Endodermal cell (in vitro differentiated cells): ENCODE measurements around the gene RAB44. TPM values are rescaled to one million over a fixed set of nuclear protein-coding genes. Genes with fewer than 3 reads are reported as not detected.

Experiments
- DNase-seq: peaks from one replicate; pipeline ENCODE4 v3.0.0-alpha.2; 2017
- H3K27ac ChIP-seq: 2 replicates; pipeline ENCODE4 v1.5.1; 2013; ENCODE audit warnings: mild to moderate bottlenecking, low read depth, low read length, moderate library complexity
- H3K27me3 ChIP-seq: 2 replicates; pipeline ENCODE4 v1.6.1; 2013; ENCODE audit warnings: mild to moderate bottlenecking, low read length, moderate library complexity; ENCODE audit not compliant: insufficient read depth, control insufficient read depth, poor library complexity, severe bottlenecking
- H3K36me3 ChIP-seq: 2 replicates; pipeline ENCODE4 v1.7.0; 2013; ENCODE audit warnings: mild to moderate bottlenecking, low read length, moderate library complexity; ENCODE audit not compliant: control insufficient read depth, insufficient read depth
- H3K4me1 ChIP-seq: one replicate; pipeline ENCODE4 v1.7.0; 2013; ENCODE audit warnings: low read length; ENCODE audit not compliant: control insufficient read depth, insufficient read depth
- H3K4me3 ChIP-seq: 2 replicates; pipeline ENCODE4 v1.5.1; 2013; ENCODE audit warnings: mild to moderate bottlenecking, low read length, moderate library complexity
- H3K9ac ChIP-seq: 2 replicates; pipeline ENCODE4 v1.6.1; 2013; ENCODE audit warnings: mild to moderate bottlenecking, low read length, moderate library complexity; ENCODE audit not compliant: poor library complexity, severe bottlenecking; ENCODE audit errors: extremely low read depth
- H3K9me3 ChIP-seq: 2 replicates; pipeline ENCODE4 v1.6.1; 2013; ENCODE audit warnings: mild to moderate bottlenecking, low read length, moderate library complexity; ENCODE audit not compliant: control insufficient read depth
- H3K27ac Mint-ChIP-seq: 2 replicates; pipeline ENCODE4 v1.8.0; 2020; ENCODE audit warnings: mixed read lengths
- H3K27me3 Mint-ChIP-seq: 2 replicates; pipeline ENCODE4 v1.8.0; 2021; ENCODE audit warnings: mild to moderate bottlenecking, mixed read lengths; ENCODE audit not compliant: insufficient read depth
- H3K36me3 Mint-ChIP-seq: 2 replicates; pipeline ENCODE4 v1.8.0; 2020; ENCODE audit warnings: low read depth, mixed read lengths
- H3K4me1 Mint-ChIP-seq: 2 replicates; pipeline ENCODE4 v1.8.0; 2020; ENCODE audit warnings: mixed read lengths
- H3K4me3 Mint-ChIP-seq: 2 replicates; pipeline ENCODE4 v1.8.0; 2020; ENCODE audit warnings: mild to moderate bottlenecking, moderate library complexity, mixed read lengths
- H3K9me3 Mint-ChIP-seq: 2 replicates; pipeline ENCODE4 v1.8.0; 2020; ENCODE audit warnings: mild to moderate bottlenecking, mixed read lengths
- WGBS, 2 experiments: methylation state at CpG; one replicate each; pipeline versions ENCODE4 v1.1.5 to v1.1.7; 2013; ENCODE audit warnings: missing lambda C conversion rate in 2 of 2, mixed read lengths in 1 of 2; ENCODE audit not compliant: insufficient coverage in 1 of 2, insufficient read length in 1 of 2; 5-methylcytosine and 5-hydroxymethylcytosine counted together
- total RNA-seq, 2 donors: library from RNA; stranded (reverse); fragmentation: NEBNext Ultra II Directional in 1 of 2; extraction: Animal tissue kit (Norgen Biotek cat#: 25700) in 1 of 2; gene quantifications; 2 replicates in 1 of 2; 3 replicates in 1 of 2; pipeline ENCODE4 v1.2.1, GENCODE V29; 2021
- TF ChIP-seq, protein P1 (sequence below): fragments of 200-600 bp; sonication (generic); conservative IDR thresholded peaks from 2 replicates; pipeline ENCODE4 v1.5.0; 2021; ENCODE audit warnings: antibody characterized with exemption, mild to moderate bottlenecking

The RAB44 gene
- total RNA-seq, 2 donors from 2014 or later, result not detected

DNA sequence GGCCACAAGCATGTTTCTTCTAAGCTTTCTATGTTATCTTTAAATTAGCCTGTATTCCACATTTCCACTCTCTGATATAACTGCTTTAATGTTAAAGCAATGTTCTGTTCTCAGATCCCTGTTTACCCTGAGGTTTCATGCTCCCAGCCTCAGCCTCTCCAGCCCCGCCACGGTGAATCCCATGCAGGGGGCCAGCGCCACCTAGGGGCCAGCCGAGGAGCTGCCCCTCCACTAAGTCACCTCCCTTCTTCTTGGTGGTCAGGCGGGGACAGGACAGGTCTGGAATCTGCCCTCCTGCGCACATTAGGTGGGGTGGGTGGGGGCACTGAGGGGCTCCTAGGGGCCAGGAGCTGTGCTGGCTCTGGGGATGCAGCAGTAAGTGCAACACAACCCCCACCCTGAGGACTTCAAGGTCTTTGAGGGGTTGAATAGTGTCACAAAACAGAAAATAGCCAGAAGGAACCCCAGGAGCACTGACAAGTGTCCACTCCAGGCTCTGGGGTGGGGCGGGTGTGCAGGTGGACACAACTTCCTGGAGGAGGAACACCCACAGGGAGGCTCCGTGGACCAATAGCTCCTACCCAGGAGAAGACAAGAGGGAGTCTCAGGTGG lies 61.6 kb downstream of the RAB44 start:
- Histone ChIP-seq H3K36me3 (no peaks in the 10 kb centered on the region), H3K9me3 (no peaks in the 10 kb centered on the region), H3K4me3 (no peak overlapping the region), H3K4me1 (no peaks in the 10 kb centered on the region), H3K27ac (no peak overlapping the region), H3K9ac (no peak overlapping the region), H3K27me3 (no peaks in the 10 kb centered on the region)
- 10 to 24% methylated on average over 4 to 8 of the region's 8 CpGs for WGBS, 2 experiments
- DNase-seq, result peak; percentile 95
- H3K36me3 Mint-ChIP-seq, result no peaks in the 10 kb centered on the region
- H3K9me3 Mint-ChIP-seq, result no peaks in the 10 kb centered on the region
- TF ChIP-seq, protein P1, sequence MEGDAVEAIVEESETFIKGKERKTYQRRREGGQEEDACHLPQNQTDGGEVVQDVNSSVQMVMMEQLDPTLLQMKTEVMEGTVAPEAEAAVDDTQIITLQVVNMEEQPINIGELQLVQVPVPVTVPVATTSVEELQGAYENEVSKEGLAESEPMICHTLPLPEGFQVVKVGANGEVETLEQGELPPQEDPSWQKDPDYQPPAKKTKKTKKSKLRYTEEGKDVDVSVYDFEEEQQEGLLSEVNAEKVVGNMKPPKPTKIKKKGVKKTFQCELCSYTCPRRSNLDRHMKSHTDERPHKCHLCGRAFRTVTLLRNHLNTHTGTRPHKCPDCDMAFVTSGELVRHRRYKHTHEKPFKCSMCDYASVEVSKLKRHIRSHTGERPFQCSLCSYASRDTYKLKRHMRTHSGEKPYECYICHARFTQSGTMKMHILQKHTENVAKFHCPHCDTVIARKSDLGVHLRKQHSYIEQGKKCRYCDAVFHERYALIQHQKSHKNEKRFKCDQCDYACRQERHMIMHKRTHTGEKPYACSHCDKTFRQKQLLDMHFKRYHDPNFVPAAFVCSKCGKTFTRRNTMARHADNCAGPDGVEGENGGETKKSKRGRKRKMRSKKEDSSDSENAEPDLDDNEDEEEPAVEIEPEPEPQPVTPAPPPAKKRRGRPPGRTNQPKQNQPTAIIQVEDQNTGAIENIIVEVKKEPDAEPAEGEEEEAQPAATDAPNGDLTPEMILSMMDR, result peak; percentile 97
- peaks cover 3% of the 10 kb centered on the region for H3K4me1 Mint-ChIP-seq
- no peak overlapping the region for H3K27ac Mint-ChIP-seq
- peaks cover 2% of the 10 kb centered on the region for H3K27me3 Mint-ChIP-seq
- H3K4me3 Mint-ChIP-seq, result no peak overlapping the region

DNA sequence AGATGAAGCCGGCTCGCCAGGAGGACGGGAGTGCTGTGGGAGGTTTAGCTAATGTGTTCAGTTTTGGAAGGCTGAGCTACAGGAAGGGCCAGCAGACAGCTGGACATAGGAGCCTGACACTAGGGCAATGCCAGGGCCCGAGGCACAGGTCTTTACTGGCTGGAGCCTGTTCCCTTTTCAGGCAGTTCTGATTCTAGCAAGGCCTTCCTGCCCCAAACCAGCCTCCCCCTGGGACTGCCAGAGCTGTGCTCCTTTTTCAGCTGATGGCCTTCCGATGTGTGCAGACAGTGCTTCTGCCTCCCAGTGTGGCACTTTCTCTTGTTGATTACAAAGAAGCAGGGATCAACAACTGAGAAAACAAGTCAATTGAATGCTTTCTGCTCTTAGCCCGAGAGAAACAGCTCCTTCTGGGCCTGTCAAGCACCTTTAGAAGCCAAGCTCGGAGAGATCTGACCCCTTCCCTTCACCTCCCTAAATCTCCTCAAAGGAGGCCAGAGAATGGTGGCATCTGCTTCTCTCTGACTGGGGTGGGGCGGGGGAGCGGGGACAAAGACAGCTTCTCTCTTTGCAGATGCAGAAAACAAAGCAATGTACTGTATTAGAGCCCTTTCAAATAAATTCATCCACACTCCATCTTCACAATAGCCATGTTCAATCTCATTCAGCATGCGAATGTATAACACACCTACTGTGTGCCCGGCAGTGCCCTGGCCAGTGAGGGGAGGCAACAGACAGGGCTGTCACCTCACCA lies 63.2 kb downstream of the RAB44 start:
- Mint-ChIP-seq H3K9me3 (no peaks in the 10 kb centered on the region), H3K4me1 (peaks cover 3% of the 10 kb centered on the region), H3K36me3 (no peaks in the 10 kb centered on the region), H3K4me3 (no peak overlapping the region), H3K27me3 (peaks cover 2% of the 10 kb centered on the region), H3K27ac (no peak overlapping the region)
- H3K27me3 ChIP-seq, result no peaks in the 10 kb centered on the region
- H3K27ac ChIP-seq, result no peak overlapping the region
- H3K9me3 ChIP-seq, result no peaks in the 10 kb centered on the region
- DNase-seq, result no peak
- TF ChIP-seq, protein P1, result no peak
- WGBS, 2 experiments, result 85 to 89% methylated on average over 8 to 11 of the region's 11 CpGs
- H3K9ac ChIP-seq, result no peak overlapping the region
- no peaks in the 10 kb centered on the region for H3K4me1 ChIP-seq
- H3K4me3 ChIP-seq, result no peak overlapping the region
- no peaks in the 10 kb centered on the region for H3K36me3 ChIP-seq

DNA sequence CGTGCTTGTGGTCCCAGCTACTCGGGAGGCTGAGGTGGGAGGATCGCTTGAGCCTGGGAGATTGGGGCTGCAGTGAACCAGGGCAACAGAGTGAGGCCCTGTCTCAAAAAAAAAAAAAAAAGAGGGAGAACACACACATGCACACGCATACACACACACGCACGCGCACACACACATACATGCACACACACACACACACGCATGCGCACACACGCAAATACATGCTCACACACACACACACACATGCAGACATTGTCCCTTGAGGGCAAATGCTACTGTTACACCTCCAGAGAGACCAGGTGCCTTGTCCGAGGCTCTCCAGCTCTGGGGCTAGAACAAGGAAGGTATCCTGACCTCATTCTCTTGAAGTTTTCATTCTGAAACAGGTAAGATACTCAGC lies 64.5 kb downstream of the RAB44 start:
- TF ChIP-seq, protein P1, result no peak
- Histone ChIP-seq H3K9me3 (no peaks in the 10 kb centered on the region), H3K27me3 (no peaks in the 10 kb centered on the region), H3K4me1 (no peaks in the 10 kb centered on the region), H3K9ac (no peak overlapping the region), H3K4me3 (no peak overlapping the region), H3K36me3 (no peaks in the 10 kb centered on the region), H3K27ac (no peak overlapping the region)
- no peaks in the 10 kb centered on the region for H3K36me3 Mint-ChIP-seq
- no peak for DNase-seq
- no peaks in the 10 kb centered on the region for H3K27me3 Mint-ChIP-seq
- no peaks in the 10 kb centered on the region for H3K9me3 Mint-ChIP-seq
- peaks cover 3% of the 10 kb centered on the region for H3K4me1 Mint-ChIP-seq
- no peak overlapping the region for H3K27ac Mint-ChIP-seq
- WGBS, 2 experiments, result 92 to 96% methylated on average over 5 to 11 of the region's 11 CpGs
- H3K4me3 Mint-ChIP-seq, result no peak overlapping the region
